ENCODE measurements around the gene RAB11A. TPM values are rescaled to one million over a fixed set of nuclear protein-coding genes. Genes with fewer than 3 reads are reported as not detected.

RAB11A gene
- total and polyA plus RNA-seq, 9 of the 15 experiments (the other 6 are each of a cell fraction or from before 2014, with no cell fraction given): 129 to 369 (median 245) TPM

DNA sequence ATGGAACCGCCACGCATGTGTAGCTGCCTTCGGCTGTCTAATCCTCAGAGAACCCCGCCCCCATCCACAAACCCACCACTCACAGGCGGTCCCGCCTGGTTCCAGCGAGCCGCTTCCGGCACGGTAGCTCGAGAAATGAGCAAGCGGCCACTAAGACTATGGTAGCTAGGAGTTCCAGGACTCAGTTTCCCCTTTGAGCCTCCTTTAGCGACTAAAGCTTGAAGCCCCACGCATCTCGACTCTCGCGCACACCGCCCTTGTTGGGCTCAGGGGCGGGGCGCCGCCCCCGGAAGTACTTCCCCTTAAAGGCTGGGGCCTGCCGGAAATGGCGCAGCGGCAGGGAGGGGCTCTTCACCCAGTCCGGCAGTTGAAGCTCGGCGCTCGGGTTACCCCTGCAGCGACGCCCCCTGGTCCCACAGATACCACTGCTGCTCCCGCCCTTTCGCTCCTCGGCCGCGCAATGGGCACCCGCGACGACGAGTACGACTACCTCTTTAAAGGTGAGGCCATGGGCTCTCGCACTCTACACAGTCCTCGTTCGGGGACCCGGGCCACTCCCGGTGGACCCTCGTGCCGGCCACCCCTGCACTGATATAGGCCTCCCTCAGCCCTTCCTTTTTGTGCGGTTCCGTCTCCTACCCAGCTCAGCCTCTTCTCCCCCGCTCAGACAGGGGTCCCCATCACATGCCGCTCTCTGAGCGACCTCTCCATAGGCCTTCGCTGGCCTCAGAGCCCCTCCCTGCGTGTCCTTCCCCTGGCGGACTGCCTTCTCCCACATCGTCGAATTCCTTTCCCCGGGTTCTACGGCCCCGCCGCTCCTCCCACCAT is at the start of gene RAB11A (continued):
- TF ChIP-seq, protein P1, sequence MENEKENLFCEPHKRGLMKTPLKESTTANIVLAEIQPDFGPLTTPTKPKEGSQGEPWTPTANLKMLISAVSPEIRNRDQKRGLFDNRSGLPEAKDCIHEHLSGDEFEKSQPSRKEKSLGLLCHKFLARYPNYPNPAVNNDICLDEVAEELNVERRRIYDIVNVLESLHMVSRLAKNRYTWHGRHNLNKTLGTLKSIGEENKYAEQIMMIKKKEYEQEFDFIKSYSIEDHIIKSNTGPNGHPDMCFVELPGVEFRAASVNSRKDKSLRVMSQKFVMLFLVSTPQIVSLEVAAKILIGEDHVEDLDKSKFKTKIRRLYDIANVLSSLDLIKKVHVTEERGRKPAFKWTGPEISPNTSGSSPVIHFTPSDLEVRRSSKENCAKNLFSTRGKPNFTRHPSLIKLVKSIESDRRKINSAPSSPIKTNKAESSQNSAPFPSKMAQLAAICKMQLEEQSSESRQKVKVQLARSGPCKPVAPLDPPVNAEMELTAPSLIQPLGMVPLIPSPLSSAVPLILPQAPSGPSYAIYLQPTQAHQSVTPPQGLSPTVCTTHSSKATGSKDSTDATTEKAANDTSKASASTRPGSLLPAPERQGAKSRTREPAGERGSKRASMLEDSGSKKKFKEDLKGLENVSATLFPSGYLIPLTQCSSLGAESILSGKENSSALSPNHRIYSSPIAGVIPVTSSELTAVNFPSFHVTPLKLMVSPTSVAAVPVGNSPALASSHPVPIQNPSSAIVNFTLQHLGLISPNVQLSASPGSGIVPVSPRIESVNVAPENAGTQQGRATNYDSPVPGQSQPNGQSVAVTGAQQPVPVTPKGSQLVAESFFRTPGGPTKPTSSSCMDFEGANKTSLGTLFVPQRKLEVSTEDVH (IDR thresholded peaks at IDR 0.05; ENCODE audit: low read depth, partially characterized antibody): peak; percentile 87
- TF ChIP-seq, protein P2, sequence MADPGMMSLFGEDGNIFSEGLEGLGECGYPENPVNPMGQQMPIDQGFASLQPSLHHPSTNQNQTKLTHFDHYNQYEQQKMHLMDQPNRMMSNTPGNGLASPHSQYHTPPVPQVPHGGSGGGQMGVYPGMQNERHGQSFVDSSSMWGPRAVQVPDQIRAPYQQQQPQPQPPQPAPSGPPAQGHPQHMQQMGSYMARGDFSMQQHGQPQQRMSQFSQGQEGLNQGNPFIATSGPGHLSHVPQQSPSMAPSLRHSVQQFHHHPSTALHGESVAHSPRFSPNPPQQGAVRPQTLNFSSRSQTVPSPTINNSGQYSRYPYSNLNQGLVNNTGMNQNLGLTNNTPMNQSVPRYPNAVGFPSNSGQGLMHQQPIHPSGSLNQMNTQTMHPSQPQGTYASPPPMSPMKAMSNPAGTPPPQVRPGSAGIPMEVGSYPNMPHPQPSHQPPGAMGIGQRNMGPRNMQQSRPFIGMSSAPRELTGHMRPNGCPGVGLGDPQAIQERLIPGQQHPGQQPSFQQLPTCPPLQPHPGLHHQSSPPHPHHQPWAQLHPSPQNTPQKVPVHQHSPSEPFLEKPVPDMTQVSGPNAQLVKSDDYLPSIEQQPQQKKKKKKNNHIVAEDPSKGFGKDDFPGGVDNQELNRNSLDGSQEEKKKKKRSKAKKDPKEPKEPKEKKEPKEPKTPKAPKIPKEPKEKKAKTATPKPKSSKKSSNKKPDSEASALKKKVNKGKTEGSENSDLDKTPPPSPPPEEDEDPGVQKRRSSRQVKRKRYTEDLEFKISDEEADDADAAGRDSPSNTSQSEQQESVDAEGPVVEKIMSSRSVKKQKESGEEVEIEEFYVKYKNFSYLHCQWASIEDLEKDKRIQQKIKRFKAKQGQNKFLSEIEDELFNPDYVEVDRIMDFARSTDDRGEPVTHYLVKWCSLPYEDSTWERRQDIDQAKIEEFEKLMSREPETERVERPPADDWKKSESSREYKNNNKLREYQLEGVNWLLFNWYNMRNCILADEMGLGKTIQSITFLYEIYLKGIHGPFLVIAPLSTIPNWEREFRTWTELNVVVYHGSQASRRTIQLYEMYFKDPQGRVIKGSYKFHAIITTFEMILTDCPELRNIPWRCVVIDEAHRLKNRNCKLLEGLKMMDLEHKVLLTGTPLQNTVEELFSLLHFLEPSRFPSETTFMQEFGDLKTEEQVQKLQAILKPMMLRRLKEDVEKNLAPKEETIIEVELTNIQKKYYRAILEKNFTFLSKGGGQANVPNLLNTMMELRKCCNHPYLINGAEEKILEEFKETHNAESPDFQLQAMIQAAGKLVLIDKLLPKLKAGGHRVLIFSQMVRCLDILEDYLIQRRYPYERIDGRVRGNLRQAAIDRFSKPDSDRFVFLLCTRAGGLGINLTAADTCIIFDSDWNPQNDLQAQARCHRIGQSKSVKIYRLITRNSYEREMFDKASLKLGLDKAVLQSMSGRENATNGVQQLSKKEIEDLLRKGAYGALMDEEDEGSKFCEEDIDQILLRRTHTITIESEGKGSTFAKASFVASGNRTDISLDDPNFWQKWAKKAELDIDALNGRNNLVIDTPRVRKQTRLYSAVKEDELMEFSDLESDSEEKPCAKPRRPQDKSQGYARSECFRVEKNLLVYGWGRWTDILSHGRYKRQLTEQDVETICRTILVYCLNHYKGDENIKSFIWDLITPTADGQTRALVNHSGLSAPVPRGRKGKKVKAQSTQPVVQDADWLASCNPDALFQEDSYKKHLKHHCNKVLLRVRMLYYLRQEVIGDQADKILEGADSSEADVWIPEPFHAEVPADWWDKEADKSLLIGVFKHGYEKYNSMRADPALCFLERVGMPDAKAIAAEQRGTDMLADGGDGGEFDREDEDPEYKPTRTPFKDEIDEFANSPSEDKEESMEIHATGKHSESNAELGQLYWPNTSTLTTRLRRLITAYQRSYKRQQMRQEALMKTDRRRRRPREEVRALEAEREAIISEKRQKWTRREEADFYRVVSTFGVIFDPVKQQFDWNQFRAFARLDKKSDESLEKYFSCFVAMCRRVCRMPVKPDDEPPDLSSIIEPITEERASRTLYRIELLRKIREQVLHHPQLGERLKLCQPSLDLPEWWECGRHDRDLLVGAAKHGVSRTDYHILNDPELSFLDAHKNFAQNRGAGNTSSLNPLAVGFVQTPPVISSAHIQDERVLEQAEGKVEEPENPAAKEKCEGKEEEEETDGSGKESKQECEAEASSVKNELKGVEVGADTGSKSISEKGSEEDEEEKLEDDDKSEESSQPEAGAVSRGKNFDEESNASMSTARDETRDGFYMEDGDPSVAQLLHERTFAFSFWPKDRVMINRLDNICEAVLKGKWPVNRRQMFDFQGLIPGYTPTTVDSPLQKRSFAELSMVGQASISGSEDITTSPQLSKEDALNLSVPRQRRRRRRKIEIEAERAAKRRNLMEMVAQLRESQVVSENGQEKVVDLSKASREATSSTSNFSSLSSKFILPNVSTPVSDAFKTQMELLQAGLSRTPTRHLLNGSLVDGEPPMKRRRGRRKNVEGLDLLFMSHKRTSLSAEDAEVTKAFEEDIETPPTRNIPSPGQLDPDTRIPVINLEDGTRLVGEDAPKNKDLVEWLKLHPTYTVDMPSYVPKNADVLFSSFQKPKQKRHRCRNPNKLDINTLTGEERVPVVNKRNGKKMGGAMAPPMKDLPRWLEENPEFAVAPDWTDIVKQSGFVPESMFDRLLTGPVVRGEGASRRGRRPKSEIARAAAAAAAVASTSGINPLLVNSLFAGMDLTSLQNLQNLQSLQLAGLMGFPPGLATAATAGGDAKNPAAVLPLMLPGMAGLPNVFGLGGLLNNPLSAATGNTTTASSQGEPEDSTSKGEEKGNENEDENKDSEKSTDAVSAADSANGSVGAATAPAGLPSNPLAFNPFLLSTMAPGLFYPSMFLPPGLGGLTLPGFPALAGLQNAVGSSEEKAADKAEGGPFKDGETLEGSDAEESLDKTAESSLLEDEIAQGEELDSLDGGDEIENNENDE (IDR thresholded peaks at IDR 0.05; ENCODE audit: low read depth, low read length): no peak
- TF ChIP-seq, protein P3, sequence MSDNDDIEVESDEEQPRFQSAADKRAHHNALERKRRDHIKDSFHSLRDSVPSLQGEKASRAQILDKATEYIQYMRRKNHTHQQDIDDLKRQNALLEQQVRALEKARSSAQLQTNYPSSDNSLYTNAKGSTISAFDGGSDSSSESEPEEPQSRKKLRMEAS (CRISPR knock-in tag; IDR thresholded peaks at IDR 0.05): peak; percentile 79
- peak; percentile 57; the same call in 1 of the 2 replicates for TF ChIP-seq SMARCA5 (IDR thresholded peaks at IDR 0.05)
- no peak for TF ChIP-seq ZNF121 (CRISPR knock-in tag; conservative IDR thresholded peaks at IDR 0.05)
- TF ChIP-seq ZNF143 (CRISPR knock-in tag; IDR thresholded peaks at IDR 0.05): peak; percentile 51; the same call in 1 of the 2 replicates
- TF ChIP-seq POLR2AphosphoS2 (IDR thresholded peaks at IDR 0.05; ENCODE audit: low read length): peak; percentile 77; the same call in 1 of the 2 replicates
- TF ChIP-seq POLR3G (IDR thresholded peaks at IDR 0.05; ENCODE audit: extremely low read depth, insufficient read length, insufficient replicate concordance): no peak
- TF ChIP-seq HMG20B (CRISPR knock-in tag; IDR thresholded peaks at IDR 0.05): no peak
- TF ChIP-seq ZNF507 (tag; conservative IDR thresholded peaks at IDR 0.05): no peak

Measured in K562 (cell line).